Measurements from ENCODE around the gene HOXA10.

GRCh38 chr7:27207348-27207985 is 33.3 kb upstream of the HOXA10 start:
- TF ChIP-seq, protein P1, sequence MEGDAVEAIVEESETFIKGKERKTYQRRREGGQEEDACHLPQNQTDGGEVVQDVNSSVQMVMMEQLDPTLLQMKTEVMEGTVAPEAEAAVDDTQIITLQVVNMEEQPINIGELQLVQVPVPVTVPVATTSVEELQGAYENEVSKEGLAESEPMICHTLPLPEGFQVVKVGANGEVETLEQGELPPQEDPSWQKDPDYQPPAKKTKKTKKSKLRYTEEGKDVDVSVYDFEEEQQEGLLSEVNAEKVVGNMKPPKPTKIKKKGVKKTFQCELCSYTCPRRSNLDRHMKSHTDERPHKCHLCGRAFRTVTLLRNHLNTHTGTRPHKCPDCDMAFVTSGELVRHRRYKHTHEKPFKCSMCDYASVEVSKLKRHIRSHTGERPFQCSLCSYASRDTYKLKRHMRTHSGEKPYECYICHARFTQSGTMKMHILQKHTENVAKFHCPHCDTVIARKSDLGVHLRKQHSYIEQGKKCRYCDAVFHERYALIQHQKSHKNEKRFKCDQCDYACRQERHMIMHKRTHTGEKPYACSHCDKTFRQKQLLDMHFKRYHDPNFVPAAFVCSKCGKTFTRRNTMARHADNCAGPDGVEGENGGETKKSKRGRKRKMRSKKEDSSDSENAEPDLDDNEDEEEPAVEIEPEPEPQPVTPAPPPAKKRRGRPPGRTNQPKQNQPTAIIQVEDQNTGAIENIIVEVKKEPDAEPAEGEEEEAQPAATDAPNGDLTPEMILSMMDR (IDR thresholded peaks at IDR 0.05; ENCODE audit: insufficient read depth, low read length): no peak
- no peak for TF ChIP-seq POLR2AphosphoS5 (IDR thresholded peaks at IDR 0.05; ENCODE audit: low read depth)
- TF ChIP-seq, protein P2, sequence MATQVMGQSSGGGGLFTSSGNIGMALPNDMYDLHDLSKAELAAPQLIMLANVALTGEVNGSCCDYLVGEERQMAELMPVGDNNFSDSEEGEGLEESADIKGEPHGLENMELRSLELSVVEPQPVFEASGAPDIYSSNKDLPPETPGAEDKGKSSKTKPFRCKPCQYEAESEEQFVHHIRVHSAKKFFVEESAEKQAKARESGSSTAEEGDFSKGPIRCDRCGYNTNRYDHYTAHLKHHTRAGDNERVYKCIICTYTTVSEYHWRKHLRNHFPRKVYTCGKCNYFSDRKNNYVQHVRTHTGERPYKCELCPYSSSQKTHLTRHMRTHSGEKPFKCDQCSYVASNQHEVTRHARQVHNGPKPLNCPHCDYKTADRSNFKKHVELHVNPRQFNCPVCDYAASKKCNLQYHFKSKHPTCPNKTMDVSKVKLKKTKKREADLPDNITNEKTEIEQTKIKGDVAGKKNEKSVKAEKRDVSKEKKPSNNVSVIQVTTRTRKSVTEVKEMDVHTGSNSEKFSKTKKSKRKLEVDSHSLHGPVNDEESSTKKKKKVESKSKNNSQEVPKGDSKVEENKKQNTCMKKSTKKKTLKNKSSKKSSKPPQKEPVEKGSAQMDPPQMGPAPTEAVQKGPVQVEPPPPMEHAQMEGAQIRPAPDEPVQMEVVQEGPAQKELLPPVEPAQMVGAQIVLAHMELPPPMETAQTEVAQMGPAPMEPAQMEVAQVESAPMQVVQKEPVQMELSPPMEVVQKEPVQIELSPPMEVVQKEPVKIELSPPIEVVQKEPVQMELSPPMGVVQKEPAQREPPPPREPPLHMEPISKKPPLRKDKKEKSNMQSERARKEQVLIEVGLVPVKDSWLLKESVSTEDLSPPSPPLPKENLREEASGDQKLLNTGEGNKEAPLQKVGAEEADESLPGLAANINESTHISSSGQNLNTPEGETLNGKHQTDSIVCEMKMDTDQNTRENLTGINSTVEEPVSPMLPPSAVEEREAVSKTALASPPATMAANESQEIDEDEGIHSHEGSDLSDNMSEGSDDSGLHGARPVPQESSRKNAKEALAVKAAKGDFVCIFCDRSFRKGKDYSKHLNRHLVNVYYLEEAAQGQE (IDR thresholded peaks at IDR 0.05; ENCODE audit: insufficient replicate concordance, low read depth): no peak
